Stimulated activated CD8-positive, alpha-beta memory T cell treated with anti-CD3 and anti-CD28 coated beads, Interleukin-4, amount 100 ng/mL, for 1 hour (primary cell): ENCODE measurements around the gene CAMSAP1.

Experiments
- DNase-seq, 2 donors: peaks; one replicate each; pipeline ENCODE4 v3.0.0-alpha.2; 2020; ENCODE audit warnings: low read depth in 2 of 2, low spot score in 1 of 2

Gene CAMSAP1

DNA sequence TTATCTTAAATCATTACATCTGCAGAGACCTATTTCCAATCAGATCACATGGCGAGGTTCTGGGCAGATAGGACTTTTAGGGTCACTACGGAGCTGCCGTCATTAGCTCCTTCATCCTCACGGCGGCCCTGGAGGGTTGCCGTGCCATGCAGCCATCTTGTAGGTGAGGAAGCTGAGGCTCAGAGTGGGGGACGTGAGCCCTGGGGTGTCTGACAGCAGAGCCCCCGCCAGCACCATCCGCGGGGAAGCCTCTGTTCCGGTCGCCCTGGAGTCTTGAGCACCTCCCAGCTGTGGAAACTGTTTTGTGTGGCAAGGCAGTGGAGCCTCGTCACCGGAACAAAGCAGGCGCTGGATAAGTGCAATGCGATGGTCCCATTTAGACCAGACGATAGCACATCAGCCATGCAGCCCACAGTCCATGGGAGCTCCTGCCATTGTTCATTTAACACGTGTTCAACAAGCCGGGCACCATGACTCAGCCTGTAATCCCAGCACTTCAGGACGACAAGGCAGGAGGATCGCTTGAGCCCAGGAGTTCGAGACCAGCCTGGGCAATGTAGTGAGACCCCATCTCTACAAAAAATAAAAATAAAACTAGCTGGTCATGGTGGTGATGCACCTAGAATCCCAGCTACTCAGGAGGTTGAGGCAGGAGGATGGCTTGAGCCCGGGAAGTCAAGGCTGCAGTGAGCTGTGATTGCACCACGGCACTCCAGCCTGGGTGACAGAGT is 143.5 kb downstream of the CAMSAP1 start:
- DNase-seq: no peak

DNA sequence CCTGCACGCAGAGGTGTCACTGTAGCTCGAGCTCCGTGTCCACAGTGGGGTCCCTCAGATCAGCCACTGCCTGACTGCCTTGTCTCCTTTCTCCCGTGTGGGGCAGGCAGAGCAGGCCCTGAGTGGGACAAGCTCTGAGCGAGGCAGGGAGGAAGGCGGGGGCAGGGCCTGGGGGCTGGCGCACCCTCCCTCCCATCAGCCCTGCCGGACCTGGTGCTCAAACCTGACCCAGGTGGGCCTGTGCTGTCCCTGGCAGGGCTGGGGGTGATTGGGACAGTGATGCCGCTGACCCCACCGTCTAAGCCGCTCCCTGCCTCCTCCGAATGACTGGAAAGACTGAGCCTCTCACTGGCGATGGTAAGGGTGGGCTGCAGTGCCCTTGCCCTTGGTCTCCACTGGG is 144.4 kb downstream of the CAMSAP1 start:
- no peak for DNase-seq

DNA sequence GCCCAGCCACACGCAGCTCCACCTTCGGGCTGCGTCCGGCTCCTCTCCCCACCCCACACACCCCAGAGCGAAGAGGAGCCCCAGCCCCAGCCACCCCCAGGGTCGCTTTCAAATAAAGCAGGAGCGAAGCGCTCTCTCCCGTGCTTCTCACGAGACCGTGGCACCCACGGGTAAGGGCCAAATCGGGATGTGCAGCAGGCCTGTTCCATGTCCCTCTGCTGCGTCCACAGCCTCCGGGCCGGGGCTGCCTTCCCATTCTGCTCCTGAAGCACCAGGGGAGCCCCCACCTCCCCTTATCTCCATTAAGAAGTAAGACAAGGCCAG is 145.5 kb downstream of the CAMSAP1 start:
- DNase-seq: no peak

DNA sequence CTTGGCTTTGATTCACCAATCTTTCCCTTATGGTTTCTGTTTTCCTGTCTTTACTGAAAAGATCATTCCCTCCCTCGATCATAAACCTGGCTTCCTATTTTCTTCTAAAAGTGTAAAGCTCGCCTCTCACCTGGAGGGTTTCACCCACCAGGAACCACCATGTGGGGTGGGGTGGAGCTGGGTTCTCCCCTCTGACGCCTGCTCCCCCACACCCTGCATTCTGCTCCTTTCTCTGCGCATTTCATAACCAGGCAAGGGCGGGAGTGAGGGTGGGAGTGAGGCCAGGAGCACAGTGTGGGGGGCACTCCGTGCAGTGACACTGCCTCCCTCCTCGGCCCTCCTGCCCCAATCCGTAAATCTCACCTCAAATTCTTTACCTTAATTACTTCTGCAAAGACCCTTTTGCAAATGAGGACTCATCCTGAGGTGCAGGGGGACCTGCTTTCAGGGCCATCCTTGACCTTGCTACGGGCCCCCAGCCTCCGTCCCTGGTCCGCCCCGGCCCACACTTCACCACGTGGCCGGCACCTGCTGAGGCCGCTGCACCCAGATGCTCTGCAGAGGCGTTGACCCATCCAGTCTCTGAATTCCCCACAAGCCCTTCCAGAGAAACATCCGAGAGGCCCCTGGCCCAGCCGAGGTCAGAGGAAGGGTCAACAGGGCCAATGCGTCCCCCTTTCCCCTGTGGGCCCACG is 146.0 kb downstream of the CAMSAP1 start:
- DNase-seq: no peak

DNA sequence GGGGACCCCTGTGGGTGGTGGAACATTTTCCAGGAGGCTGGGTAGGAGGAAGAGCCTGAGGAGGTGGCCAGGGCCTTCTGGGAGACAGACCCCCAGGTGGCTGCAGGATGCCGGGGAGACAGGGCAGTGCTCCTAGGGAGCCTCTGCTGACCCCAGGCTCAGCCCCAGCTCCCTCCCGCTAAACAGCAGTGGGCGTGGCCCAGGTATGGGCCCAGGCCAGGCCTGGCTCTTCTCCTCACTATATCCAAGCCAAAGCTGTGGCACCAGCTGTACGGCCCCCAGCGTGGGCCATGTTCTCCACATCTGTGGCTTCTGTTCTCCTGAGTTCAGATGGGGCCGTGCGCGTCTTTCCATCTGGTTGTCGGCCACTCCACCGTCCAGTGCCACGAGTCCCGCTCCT is 146.9 kb downstream of the CAMSAP1 start:
- DNase-seq: no peak

DNA sequence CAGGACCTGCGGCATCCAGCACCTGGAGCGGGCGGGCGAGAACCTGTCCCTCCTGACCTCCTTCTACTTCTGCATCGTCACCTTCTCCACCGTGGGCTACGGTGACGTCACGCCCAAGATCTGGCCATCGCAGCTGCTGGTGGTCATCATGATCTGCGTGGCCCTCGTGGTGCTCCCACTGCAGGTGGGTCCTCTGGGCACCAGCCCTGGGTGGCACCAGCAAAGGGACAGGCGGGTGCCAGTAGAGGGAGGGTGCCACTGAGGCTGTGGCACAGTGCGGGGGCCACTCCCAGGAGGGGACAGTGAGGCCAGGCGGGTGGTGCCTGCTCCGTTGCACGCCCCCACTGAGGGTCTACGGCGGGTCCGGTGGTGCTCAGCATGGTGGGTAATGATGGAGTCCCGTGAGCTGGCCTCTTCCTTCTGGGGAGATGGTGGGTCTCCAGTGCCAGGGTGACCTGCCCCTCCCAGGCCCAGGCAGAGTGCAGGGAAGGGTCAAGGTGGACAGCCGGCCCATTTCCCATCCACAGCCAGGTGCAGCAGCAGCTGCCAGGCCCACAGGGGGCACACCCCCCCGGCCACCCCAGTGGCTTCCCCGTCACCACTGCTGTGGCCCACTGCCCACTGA is 147.6 kb downstream of the CAMSAP1 start:
- no peak for DNase-seq

DNA sequence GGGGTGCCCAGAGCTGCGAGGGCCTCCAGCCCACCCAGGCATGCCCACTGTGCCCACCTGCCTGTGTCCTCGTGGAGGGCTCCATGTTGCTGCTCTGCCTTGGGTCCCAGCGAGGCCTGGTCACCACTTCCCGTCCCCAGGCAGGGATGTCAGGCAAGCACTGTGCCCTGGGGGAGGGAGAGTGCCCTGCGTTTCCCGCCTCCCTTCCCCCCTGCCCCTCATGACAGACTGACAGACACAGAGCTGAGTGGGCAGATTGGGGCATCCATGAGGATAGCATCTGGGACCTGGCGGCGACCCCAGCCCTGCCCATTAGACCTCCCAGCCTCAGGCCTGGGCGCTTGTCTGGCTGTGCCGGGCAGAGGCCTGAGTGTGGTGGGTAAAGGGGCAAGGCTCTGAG is 148.5 kb downstream of the CAMSAP1 start:
- DNase-seq: no peak
